Activated CD8-positive, alpha-beta memory T cell treated with anti-CD3 and anti-CD28 coated beads, Interleukin-2, amount 10 ng/mL, durations not matched to agents 7 days and 5 days (primary cell): ENCODE results near the gene IDH3A. TPM values are rescaled to one million over a fixed set of nuclear protein-coding genes. Genes with fewer than 3 reads are reported as not detected.

Source experiments
- ATAC-seq: fragments of 150-1000 bp; cut with Tn5 transposase; one replicate; pipeline ENCODE4 v1.10.0; 2021; ENCODE audit warnings: moderate library complexity
- CTCF ChIA-PET: fragments of 350-600 bp; sonication (Branson Sonifier 250); formaldehyde crosslinking; loops from one replicate; lab custom pipeline; 2021; ENCODE audit warnings: antibody characterized with exemption; lab: Charles Lee
- DNase-seq: peaks from one replicate; pipeline ENCODE4 v3.0.0-alpha.2; 2020
- H3K27ac Mint-ChIP-seq: one replicate; pipeline ENCODE4 v1.8.0; 2021; ENCODE audit warnings: mild to moderate bottlenecking, mixed read lengths
- H3K27me3 Mint-ChIP-seq: one replicate; pipeline ENCODE4 v1.8.0; 2021; ENCODE audit warnings: mixed read lengths
- H3K36me3 Mint-ChIP-seq: one replicate; pipeline ENCODE4 v1.8.0; 2021; ENCODE audit warnings: mild to moderate bottlenecking, mixed read lengths
- H3K4me1 Mint-ChIP-seq: one replicate; pipeline ENCODE4 v1.8.0; 2021; ENCODE audit warnings: mixed read lengths
- H3K4me3 Mint-ChIP-seq: one replicate; pipeline ENCODE4 v1.8.0; 2021; ENCODE audit warnings: mild to moderate bottlenecking, moderate library complexity, mixed read lengths
- H3K9me3 Mint-ChIP-seq: one replicate; pipeline ENCODE4 v1.8.0; 2022; ENCODE audit warnings: low read depth, mixed read lengths
- total RNA-seq, 2 experiments: library from RNA; stranded (reverse); gene quantifications; one replicate each; pipeline ENCODE4 v1.2.3, GENCODE V29; 2021

Gene IDH3A
- total RNA-seq, 2 experiments from 2014 or later: 97.9 to 105 TPM

DNA sequence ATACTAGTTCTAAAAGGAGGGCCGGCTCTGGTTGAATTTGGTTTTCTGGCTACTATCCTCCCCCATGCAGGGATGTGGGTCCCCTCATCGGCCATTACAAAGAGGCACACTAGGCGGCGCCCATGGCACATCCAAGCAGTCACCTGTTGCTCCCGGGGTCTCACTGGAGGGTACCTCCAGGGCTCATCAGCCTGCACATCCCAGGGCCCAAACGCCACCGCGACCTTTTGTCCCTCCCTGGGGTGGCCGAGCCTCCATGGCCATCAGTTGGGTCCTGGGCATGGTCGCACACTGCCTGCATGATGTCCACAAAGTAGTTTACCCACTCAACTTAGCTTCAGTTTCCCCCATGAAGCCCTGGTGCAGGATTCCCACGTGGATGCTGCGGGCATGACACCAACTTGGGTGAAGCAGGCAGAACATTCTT, 28.3 kb downstream of the IDH3A start:
- CTCF ChIA-PET: interaction anchor here (1.1 to 8.8 kb wide), 12 partner anchors 10 to 122 kb away, joined by 3 to 59 read pairs (median 5); partner anchors contain the start of genes ACSBG1, CIB2 and SKIC8
- Mint-ChIP-seq H3K36me3 (peaks cover 9% of the 10 kb centered on the region), H3K4me1 (peaks cover 23% of the 10 kb centered on the region), H3K27ac (no peak overlapping the region), H3K9me3 (no peaks in the 10 kb centered on the region), H3K27me3 (no peaks in the 10 kb centered on the region), H3K4me3 (no peak overlapping the region)
- peak; percentile 62 for ATAC-seq
- DNase-seq: peak; percentile 68

DNA sequence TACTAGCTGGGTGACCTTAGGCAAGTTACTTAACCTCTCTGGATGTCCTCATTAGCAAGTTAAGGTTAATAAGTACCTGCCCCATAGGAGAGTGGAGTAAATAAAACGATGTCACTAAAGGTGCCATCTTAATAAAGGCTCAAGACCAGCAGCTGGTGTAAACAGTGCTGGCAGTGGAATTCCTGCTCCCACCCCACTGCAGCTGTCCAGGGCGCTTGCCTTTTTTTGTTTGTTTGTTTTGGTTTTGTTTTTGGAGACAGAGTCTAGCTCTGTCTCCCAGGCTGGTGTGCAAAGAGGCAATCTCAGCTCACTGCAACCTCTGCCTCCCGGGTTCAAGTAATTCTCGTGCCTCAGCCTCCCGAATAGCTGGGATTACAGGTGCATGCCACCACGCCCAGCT, 28.9 kb downstream of the IDH3A start:
- Mint-ChIP-seq H3K27me3 (no peaks in the 10 kb centered on the region), H3K9me3 (no peaks in the 10 kb centered on the region), H3K4me1 (peaks cover 19% of the 10 kb centered on the region), H3K27ac (no peak overlapping the region), H3K4me3 (no peak overlapping the region), H3K36me3 (peaks cover 4% of the 10 kb centered on the region)
- DNase-seq (no peak), ATAC-seq (no peak)
- CTCF ChIA-PET: interaction anchor here (1.1 to 8.8 kb wide), 10 partner anchors 10 to 63 kb away, joined by 3 to 59 read pairs (median 8); partner anchors contain the start of genes ACSBG1 and CIB2

- Mint-ChIP-seq H3K4me3 (no peak overlapping the region), H3K4me1 (peaks cover 7% of the 10 kb centered on the region), H3K9me3 (no peaks in the 10 kb centered on the region), H3K36me3 (peaks cover 3% of the 10 kb centered on the region), H3K27ac (no peak overlapping the region), H3K27me3 (no peaks in the 10 kb centered on the region)
- ATAC-seq (no peak), DNase-seq (peak; percentile 29)
- CTCF ChIA-PET: interaction anchor here (1.4 to 8.8 kb wide), 2 partner anchors 17 to 61 kb away, joined by 3 to 59 read pairs; no protein-coding TSS in a partner anchor
These were observed 30.2 kb downstream of the IDH3A start for GRCh38 chr15:78179286-78179840.

DNA sequence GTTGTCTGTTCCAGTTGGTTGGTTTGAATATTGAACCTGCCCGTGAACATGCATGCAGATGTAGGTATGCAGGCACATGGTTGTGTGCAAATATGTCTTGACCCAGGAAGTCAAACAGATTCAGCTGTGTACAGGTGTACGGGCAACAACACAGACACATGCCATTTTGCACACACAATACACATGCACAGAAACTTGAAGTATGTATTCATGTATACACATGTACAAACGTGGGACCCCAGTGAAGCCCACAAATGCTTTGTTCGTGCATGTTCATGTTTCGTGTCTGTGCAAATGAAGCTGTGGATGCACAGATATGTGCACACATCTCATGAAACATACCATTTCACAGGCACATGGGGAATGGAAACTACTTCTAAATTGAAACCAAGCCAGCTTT, 30.7 kb downstream of the IDH3A start:
- Mint-ChIP-seq H3K36me3 (no peaks in the 10 kb centered on the region), H3K9me3 (no peaks in the 10 kb centered on the region), H3K27ac (no peak overlapping the region), H3K27me3 (no peaks in the 10 kb centered on the region), H3K4me3 (no peak overlapping the region), H3K4me1 (peaks cover 1% of the 10 kb centered on the region)
- CTCF ChIA-PET: interaction anchor here (1.4 to 8.8 kb wide), 2 partner anchors 16 to 61 kb away, joined by 3 to 59 read pairs; no protein-coding TSS in a partner anchor
- DNase-seq: peak; percentile 23
- no peak for ATAC-seq

GRCh38 chr15:78182336-78182700, 33.2 kb downstream of the IDH3A start:
- Mint-ChIP-seq H3K4me3 (no peak overlapping the region), H3K27ac (no peak overlapping the region), H3K4me1 (no peaks in the 10 kb centered on the region), H3K36me3 (peaks cover 2% of the 10 kb centered on the region), H3K9me3 (no peaks in the 10 kb centered on the region), H3K27me3 (peaks cover 12% of the 10 kb centered on the region)
- ATAC-seq (no peak), DNase-seq (peak; percentile 3)
- CTCF ChIA-PET: interaction anchor here (8.8 kb wide), 1 partner anchor 14 kb away, joined by 59 read pairs; no protein-coding TSS in a partner anchor

- peaks cover 2% of the 10 kb centered on the region for H3K36me3 Mint-ChIP-seq
- no peak overlapping the region for H3K4me3 Mint-ChIP-seq
- DNase-seq (peak; percentile 11), ATAC-seq (no peak)
- no peaks in the 10 kb centered on the region for H3K9me3 Mint-ChIP-seq
- no peaks in the 10 kb centered on the region for H3K4me1 Mint-ChIP-seq
- H3K27ac Mint-ChIP-seq: no peak overlapping the region
- CTCF ChIA-PET: no interaction called here
- H3K27me3 Mint-ChIP-seq: peaks cover 12% of the 10 kb centered on the region
These were observed 33.7 kb downstream of the IDH3A start for GRCh38 chr15:78182821-78183220.

DNA sequence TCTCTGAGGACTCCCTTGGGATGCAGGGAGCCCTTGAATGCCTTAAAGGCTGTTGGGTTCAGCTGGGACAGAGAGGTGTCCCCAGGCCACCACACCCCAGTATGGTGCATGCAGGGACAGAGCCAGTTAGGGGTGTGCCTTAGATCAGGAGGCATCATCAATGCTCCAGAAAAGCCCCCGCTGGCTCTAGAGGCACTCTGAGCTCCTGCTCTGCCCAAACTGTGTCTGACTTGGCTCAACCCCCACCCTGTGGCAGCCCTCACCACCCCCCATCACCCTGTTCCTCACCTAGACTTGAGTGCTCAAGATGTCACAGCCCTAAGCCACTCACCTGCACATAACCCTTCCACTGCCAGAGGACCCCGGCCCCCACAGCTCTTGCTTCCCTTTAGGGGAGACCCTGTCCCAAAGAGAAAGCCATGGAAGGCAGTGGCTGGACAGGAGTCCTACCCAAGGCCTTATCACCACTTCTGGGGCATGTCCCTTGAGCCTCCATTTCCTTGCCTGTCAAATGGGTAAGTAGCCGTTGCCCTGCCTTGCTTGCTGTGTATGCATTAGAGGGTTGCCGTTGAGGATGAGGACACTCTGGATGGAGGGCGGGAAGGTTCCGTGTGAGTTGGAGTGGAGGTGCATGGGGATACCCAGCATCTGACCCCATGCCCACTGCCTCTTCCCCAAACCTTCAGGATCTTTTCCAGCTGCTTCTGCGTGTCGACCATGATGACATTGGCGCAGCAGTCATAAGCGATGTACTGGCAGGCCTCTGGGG, 43.8 kb downstream of the IDH3A start:
- CTCF ChIA-PET: interaction anchor here (0.6 to 7.8 kb wide), 6 partner anchors 15 to 82 kb away, joined by 3 to 134 read pairs (median 62); partner anchors contain the start of gene CIB2
- DNase-seq: no peak
- no peak overlapping the region for H3K27ac Mint-ChIP-seq

DNA sequence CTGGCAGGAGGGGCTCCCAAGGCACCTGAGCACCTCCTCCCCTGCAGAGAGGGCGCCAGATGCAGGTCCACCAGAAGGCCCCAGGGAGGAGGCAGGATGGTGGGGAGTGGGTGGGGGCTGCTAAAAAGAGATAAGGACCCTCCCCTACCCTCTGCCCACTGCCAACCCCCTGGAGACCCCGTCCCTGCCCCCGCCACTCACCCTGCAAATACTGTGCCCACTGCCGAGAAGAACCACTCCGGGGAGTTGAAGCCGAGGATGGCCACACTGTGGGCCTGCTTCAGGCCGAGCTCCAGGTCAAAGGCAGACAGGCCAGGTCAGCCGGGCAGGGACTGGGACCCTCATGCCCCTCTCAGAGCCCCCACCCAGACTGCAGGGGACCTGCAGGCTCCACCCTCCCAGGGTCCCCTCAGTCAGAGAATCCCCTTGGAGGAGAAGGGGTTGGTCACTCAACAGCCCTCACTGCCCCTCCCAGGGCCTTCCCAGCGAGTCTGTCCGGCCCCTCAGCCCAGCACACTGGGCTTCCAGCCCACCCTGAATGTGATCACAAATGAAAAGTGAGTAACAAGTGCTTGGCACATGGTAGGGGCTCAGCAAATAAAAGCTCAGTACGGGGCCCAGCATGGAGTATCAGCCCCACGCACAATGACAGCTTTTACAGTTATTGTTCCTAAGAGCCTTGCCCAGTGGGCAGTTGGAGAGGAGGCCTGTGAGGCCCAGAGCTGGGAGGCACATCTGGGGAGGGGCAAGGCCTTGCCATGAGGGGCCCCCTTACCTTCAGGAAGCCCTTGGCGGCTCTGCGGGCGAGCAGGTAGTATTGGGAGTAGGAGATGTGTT, 44.8 kb downstream of the IDH3A start:
- Mint-ChIP-seq H3K27me3 (peaks cover 20% of the 10 kb centered on the region), H3K4me3 (no peak overlapping the region), H3K9me3 (no peaks in the 10 kb centered on the region), H3K36me3 (no peaks in the 10 kb centered on the region), H3K27ac (no peak overlapping the region), H3K4me1 (no peaks in the 10 kb centered on the region)
- CTCF ChIA-PET: interaction anchor here (1.9 to 7.8 kb wide), 9 partner anchors 16 to 235 kb away, joined by 5 to 134 read pairs (median 22); partner anchors contain the start of genes CIB2 and IDH3A
- no peak for DNase-seq
- no peak for ATAC-seq

More for the DNA sequence above, 43.8 kb downstream of the IDH3A start:
- ATAC-seq: no peak
- no peaks in the 10 kb centered on the region for H3K9me3 Mint-ChIP-seq
- H3K27me3 Mint-ChIP-seq: peaks cover 20% of the 10 kb centered on the region
- H3K4me3 Mint-ChIP-seq: no peak overlapping the region
- H3K36me3 Mint-ChIP-seq: no peaks in the 10 kb centered on the region
- H3K4me1 Mint-ChIP-seq: no peaks in the 10 kb centered on the region

- Mint-ChIP-seq H3K4me3 (no peak overlapping the region), H3K36me3 (no peaks in the 10 kb centered on the region), H3K27me3 (peaks cover 20% of the 10 kb centered on the region), H3K4me1 (no peaks in the 10 kb centered on the region), H3K27ac (no peak overlapping the region), H3K9me3 (no peaks in the 10 kb centered on the region)
- no peak for ATAC-seq
- CTCF ChIA-PET: interaction anchor here (1.0 to 7.8 kb wide), 20 partner anchors 9 to 235 kb away, joined by 3 to 134 read pairs (median 16); partner anchors contain the start of genes CIB2 and IDH3A
- no peak for DNase-seq
These were observed 45.4 kb downstream of the IDH3A start for GRCh38 chr15:78194568-78194925.

DNA sequence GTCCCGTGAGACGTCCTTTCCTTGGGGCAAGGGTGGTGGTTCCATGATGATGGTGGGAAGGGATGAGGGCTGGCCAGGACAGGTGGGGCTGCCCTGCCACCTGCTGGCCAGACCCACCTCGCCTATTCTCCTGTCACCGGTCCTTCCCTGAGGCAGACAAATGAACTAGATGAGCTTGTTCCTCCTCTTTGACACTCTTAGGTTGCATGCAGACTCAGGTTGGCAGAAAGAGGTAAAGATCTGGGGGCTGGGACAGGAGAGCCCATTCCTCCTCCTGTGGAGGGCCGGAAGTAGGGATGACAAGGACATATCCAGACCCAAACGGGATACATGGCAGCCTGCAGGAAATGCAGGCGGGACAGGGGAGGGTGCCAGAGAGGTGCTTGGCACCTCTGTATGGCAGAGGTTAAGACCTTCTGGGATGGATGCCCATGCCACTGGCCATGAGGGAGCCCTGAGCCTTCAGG, 46.6 kb downstream of the IDH3A start:
- Mint-ChIP-seq H3K27me3 (peaks cover 11% of the 10 kb centered on the region), H3K9me3 (no peaks in the 10 kb centered on the region), H3K36me3 (no peaks in the 10 kb centered on the region), H3K4me1 (no peaks in the 10 kb centered on the region), H3K4me3 (no peak overlapping the region), H3K27ac (no peak overlapping the region)
- peak; percentile 89 for ATAC-seq
- DNase-seq: peak; percentile 61
- CTCF ChIA-PET: interaction anchor here (0.7 to 7.8 kb wide), 44 partner anchors 9 to 295 kb away, joined by 3 to 134 read pairs (median 7); partner anchors contain the start of genes CIB2, DNAJA4, IDH3A and SKIC8

DNA sequence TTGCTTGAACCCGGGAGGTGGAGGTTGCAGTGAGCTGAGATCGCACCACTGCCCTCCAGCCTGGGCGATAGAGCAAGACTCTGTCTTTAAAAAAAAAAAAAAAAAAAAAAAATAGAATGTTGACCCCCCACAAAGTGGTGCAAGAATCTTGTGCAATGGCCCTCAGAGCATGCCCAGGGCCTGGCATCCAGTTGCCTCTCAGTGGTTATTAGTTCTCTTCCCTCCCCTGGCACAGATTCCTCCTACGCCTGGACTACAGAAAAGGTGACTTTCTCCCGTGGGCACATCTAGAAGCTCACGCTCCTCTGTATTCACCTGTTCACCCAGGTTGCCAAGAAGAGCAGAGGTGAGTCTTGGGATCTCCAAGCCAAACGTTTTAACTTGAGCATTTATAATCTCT, 48.5 kb downstream of the IDH3A start:
- no peaks in the 10 kb centered on the region for H3K36me3 Mint-ChIP-seq
- CTCF ChIA-PET: interaction anchor here (0.7 to 7.8 kb wide), 8 partner anchors 15 to 295 kb away, joined by 3 to 134 read pairs (median 13); partner anchors contain the start of gene CIB2
- H3K4me1 Mint-ChIP-seq: no peaks in the 10 kb centered on the region
- H3K4me3 Mint-ChIP-seq: no peak overlapping the region
- peaks cover 7% of the 10 kb centered on the region for H3K27me3 Mint-ChIP-seq
- ATAC-seq (no peak), DNase-seq (no peak)
- H3K27ac Mint-ChIP-seq: no peak overlapping the region
- no peaks in the 10 kb centered on the region for H3K9me3 Mint-ChIP-seq

- DNase-seq: no peak
- Mint-ChIP-seq H3K27me3 (peaks cover 7% of the 10 kb centered on the region), H3K9me3 (no peaks in the 10 kb centered on the region), H3K4me3 (no peak overlapping the region), H3K4me1 (no peaks in the 10 kb centered on the region), H3K36me3 (no peaks in the 10 kb centered on the region), H3K27ac (no peak overlapping the region)
- CTCF ChIA-PET: no interaction called here
- no peak for ATAC-seq
These were observed 51.2 kb downstream of the IDH3A start for GRCh38 chr15:78200276-78200930.
